OCI-M1 (cell line): ENCODE measurements around the gene STMP1.
A peak's percentile ranks its signal among the peaks of the same experiment; 100 is the strongest.

Experiments
- DNase-seq: peaks from one replicate; lab custom pipeline; 2025; lab: John Stamatoyannopoulos, UW

The STMP1 gene

GRCh38 chr7:135697276-135698049 is 35.1 kb downstream of the STMP1 start:
- no peak for DNase-seq

- DNase-seq = peak; percentile 30
Observed at GRCh38 chr7:135704074-135704473, 41.8 kb downstream of the STMP1 start.

- DNase-seq = no peak
Observed at GRCh38 chr7:135704698-135705097, 42.4 kb downstream of the STMP1 start.

- no peak for DNase-seq
Observed at GRCh38 chr7:135706038-135706742, 43.9 kb downstream of the STMP1 start.

GRCh38 chr7:135706858-135707569 is 44.7 kb downstream of the STMP1 start:
- DNase-seq = no peak

- no peak for DNase-seq
Observed at GRCh38 chr7:135707570-135707966, 45.3 kb downstream of the STMP1 start.

GRCh38 chr7:135708041-135708440 is 45.7 kb downstream of the STMP1 start:
- DNase-seq = no peak

- DNase-seq = no peak
Observed at GRCh38 chr7:135709508-135709907, 47.2 kb downstream of the STMP1 start.

- DNase-seq = peak; percentile 52
Observed at GRCh38 chr7:135710417-135711138, 48.3 kb downstream of the STMP1 start.

- no peak for DNase-seq
Observed at GRCh38 chr7:135711139-135711469, 48.8 kb downstream of the STMP1 start.

GRCh38 chr7:135712182-135712782 is 50.0 kb downstream of the STMP1 start:
- DNase-seq = peak; percentile 5

- DNase-seq = no peak
Observed at GRCh38 chr7:135712796-135713195, 50.5 kb downstream of the STMP1 start.

- no peak for DNase-seq
Observed at GRCh38 chr7:135713836-135714470, 51.6 kb downstream of the STMP1 start.

GRCh38 chr7:135714534-135715009 is 52.3 kb downstream of the STMP1 start:
- DNase-seq = no peak

GRCh38 chr7:135715055-135715522 is 52.8 kb downstream of the STMP1 start:
- no peak for DNase-seq

GRCh38 chr7:135715673-135716072 is 53.4 kb downstream of the STMP1 start:
- DNase-seq = no peak

GRCh38 chr7:135716677-135717238 is 54.4 kb downstream of the STMP1 start:
- DNase-seq = no peak

GRCh38 chr7:135717693-135718092 is 55.4 kb downstream of the STMP1 start:
- no peak for DNase-seq

GRCh38 chr7:135718219-135718618 is 55.9 kb downstream of the STMP1 start:
- no peak for DNase-seq

- no peak for DNase-seq
Observed at GRCh38 chr7:135718794-135719437, 56.6 kb downstream of the STMP1 start.
